Activated CD8-positive, alpha-beta T cell treated with anti-CD3 and anti-CD28 coated beads for 36 hours (primary cell): Measurements from ENCODE around the gene PKD1. TPM values are rescaled to one million over a fixed set of nuclear protein-coding genes. Genes with fewer than 3 reads are reported as not detected.

Experiments used
- ATAC-seq: fragments of 200-7000 bp; cut with Tn5 transposase; one replicate; pipeline ENCODE4 v1.10.0; 2021; ENCODE audit warnings: mild to moderate bottlenecking, moderate library complexity
- CTCF ChIA-PET: fragments of 350-600 bp; sonication (Branson Sonifier 250); formaldehyde crosslinking; loops from one replicate; lab custom pipeline; 2021; ENCODE audit warnings: antibody characterized with exemption; lab: Charles Lee
- POLR2A ChIA-PET: fragments of 350-600 bp; sonication (Branson Sonifier 250); formaldehyde crosslinking; loops from one replicate; lab custom pipeline; 2021; ENCODE audit warnings: antibody characterized with exemption; lab: Charles Lee
- DNase-seq: peaks from one replicate; pipeline ENCODE4 v3.0.0-alpha.2; 2020
- H3K27ac Mint-ChIP-seq: one replicate; pipeline ENCODE4 v1.8.0; 2021; ENCODE audit warnings: mild to moderate bottlenecking, mixed read lengths
- H3K27me3 Mint-ChIP-seq: one replicate; pipeline ENCODE4 v1.8.0; 2021; ENCODE audit warnings: mixed read lengths
- H3K36me3 Mint-ChIP-seq: one replicate; pipeline ENCODE4 v1.8.0; 2021; ENCODE audit warnings: low read depth, mixed read lengths
- H3K4me1 Mint-ChIP-seq: one replicate; pipeline ENCODE4 v1.8.0; 2021; ENCODE audit warnings: low read depth, mixed read lengths
- H3K4me3 Mint-ChIP-seq: one replicate; pipeline ENCODE4 v1.8.0; 2021; ENCODE audit warnings: mild to moderate bottlenecking, moderate library complexity, mixed read lengths
- H3K9me3 Mint-ChIP-seq: one replicate; pipeline ENCODE4 v1.8.0; 2021; ENCODE audit warnings: mixed read lengths
- intact Hi-C: fragments of 100-400 bp; cut with micrococcal nuclease; formaldehyde crosslinking; loops from one replicate; pipeline ENCODE4 v1.10.0; 2022
- total RNA-seq, 2 experiments: library from RNA; stranded (reverse); gene quantifications; one replicate each; pipeline ENCODE4 v1.2.3, GENCODE V29; 2021
- TF ChIP-seq, protein P1 (sequence below): fragments of 200-600 bp; IDR thresholded peaks from one replicate; pipeline ENCODE4 v1.8.0; 2022; ENCODE audit warnings: antibody characterized with exemption, mild to moderate bottlenecking

The PKD1 gene
- total RNA-seq, 2 experiments from 2014 or later = 74.7 to 85.1 TPM

DNA sequence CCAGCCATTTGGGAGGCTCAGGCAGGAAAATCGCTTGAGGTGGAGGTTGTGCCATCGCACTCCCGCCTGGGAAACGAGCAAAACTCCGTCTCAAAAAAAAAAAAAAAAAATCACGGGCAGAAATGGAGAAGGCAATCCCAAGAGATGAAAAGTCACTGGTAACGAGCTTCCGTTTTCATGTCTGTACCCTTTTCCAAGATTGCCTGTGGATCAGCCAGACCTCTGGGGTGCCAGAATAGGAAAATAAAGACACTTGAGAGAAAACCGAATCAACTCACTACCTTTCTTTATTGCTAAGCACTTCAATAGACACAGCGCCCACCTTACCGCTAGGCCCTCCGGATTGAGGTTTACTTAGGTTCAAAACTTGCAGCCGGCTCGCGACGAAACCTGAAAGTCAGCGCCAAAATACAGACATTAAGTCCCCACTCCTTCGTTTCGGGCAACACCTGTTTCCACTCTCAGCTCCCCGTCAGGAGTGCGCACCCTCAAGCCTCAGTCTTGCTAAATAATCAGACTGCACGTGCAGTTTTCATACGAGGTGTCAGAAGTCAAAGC lies 18.9 kb upstream of the PKD1 start:
- ChIA-PET POLR2A (interaction anchor here (0.6 to 7.3 kb wide), 63 partner anchors 9 to 748 kb away, joined by 3 to 95 read pairs (median 5); partner anchors contain the start of genes AMDHD2, BRICD5, CEMP1 and DNASE1L2), CTCF (interaction anchor here (0.7 to 3.6 kb wide), 6 partner anchors 9 to 147 kb away, joined by 3 to 25 read pairs (median 4); partner anchors contain the start of gene TSC2)
- Mint-ChIP-seq H3K4me1 (peaks cover 36% of the 10 kb centered on the region), H3K9me3 (no peaks in the 10 kb centered on the region), H3K27ac (peak overlapping the region; percentile 89), H3K36me3 (peaks cover 47% of the 10 kb centered on the region), H3K4me3 (peak overlapping the region; percentile 86), H3K27me3 (no peaks in the 10 kb centered on the region)
- DNase-seq (no peak), ATAC-seq (no peak)
- intact Hi-C loops = no loop called here
- TF ChIP-seq, protein P1, sequence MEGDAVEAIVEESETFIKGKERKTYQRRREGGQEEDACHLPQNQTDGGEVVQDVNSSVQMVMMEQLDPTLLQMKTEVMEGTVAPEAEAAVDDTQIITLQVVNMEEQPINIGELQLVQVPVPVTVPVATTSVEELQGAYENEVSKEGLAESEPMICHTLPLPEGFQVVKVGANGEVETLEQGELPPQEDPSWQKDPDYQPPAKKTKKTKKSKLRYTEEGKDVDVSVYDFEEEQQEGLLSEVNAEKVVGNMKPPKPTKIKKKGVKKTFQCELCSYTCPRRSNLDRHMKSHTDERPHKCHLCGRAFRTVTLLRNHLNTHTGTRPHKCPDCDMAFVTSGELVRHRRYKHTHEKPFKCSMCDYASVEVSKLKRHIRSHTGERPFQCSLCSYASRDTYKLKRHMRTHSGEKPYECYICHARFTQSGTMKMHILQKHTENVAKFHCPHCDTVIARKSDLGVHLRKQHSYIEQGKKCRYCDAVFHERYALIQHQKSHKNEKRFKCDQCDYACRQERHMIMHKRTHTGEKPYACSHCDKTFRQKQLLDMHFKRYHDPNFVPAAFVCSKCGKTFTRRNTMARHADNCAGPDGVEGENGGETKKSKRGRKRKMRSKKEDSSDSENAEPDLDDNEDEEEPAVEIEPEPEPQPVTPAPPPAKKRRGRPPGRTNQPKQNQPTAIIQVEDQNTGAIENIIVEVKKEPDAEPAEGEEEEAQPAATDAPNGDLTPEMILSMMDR = no peak

DNA sequence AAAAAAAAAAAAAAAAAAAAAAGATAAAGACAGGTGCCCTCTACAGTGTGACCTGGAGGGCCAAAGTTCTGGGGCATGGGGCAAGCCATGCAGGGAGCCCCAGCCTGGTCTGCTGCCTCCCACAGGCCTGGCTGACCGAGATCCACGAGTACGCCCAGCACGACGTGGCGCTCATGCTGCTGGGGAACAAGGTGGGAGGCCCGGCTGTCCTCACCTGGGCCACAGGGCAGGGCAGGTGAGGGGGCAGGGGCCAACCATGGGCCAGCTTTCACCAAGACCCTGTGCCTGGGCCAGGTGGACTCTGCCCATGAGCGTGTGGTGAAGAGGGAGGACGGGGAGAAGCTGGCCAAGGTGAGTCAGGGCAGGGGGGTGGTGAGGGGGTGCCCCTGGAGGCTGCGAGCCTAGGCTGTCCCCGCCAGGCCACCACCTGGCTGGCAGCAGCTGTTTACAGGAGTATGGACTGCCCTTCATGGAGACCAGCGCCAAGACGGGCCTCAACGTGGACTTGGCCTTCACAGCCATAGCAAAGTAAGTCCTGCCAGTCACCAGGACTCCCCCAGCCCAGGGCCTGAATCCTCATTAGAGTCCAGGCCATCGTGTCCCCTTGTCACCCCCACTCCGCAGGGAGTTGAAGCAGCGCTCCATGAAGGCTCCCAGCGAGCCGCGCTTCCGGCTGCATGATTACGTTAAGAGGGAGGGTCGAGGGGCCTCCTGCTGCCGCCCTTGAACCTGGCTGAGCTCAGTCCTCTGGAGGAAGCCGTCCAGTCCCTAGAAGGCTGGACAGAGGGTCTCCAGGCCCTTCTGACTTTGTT lies 17.2 kb upstream of the PKD1 start:
- Mint-ChIP-seq H3K27ac (peak overlapping the region; percentile 89), H3K27me3 (no peaks in the 10 kb centered on the region), H3K9me3 (no peaks in the 10 kb centered on the region), H3K4me1 (peaks cover 33% of the 10 kb centered on the region), H3K36me3 (peaks cover 47% of the 10 kb centered on the region), H3K4me3 (peak overlapping the region; percentile 86)
- DNase-seq (peak; percentile 41), ATAC-seq (no peak)
- ChIA-PET CTCF (interaction anchor here (0.7 to 4.2 kb wide), 4 partner anchors 12 to 150 kb away, joined by 3 to 25 read pairs (median 13); partner anchors contain the start of gene PGP), POLR2A (interaction anchor here (0.6 to 7.3 kb wide), 28 partner anchors 8 to 599 kb away, joined by 3 to 95 read pairs (median 6); partner anchors contain the start of genes AMDHD2, BRICD5, CEMP1 and ECI1)
- intact Hi-C loops = no loop called here
- TF ChIP-seq, protein P1 = no peak

DNA sequence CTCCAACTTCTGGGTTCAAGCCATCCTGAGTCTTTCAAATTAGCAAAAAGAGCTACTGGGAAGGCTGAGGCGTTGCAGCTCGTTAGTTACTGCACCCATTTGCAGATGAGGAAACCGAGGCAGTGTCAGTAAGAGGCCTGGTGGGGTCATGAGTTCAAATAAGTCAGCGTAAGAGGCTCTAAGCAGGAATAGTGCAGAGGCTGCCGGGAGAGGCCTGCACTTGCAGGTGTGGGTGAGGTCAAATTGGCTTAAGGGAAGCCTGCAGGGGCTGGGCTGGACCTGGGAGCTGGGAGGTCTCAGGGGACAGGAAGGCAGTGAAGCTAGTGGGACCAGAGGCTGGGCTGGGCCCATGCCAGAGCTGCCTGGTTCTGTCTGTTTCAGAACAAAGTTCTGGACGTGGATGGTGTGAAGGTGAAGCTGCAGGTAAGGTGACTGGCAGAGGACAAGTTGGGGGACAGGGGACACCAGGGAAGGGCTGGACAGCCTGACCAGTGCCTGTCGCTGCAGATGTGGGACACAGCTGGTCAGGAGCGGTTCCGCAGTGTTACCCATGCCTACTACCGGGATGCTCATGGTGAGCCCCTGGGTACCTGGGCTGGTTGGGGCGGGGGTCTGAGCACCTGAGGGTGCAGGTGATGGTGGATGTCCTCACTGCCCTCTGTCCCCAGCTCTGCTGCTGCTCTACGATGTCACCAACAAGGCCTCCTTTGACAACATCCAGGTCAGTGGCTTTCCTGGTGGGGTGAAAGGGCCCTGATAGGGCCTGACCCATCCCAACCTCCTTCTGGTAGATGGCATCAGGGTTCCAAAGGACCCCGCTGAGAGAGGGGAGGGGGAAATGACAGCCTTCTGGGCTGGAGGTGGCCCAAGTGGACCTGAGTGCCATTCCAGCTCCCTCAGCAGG lies 15.7 kb upstream of the PKD1 start:
- peaks cover 21% of the 10 kb centered on the region for H3K4me1 Mint-ChIP-seq

DNA sequence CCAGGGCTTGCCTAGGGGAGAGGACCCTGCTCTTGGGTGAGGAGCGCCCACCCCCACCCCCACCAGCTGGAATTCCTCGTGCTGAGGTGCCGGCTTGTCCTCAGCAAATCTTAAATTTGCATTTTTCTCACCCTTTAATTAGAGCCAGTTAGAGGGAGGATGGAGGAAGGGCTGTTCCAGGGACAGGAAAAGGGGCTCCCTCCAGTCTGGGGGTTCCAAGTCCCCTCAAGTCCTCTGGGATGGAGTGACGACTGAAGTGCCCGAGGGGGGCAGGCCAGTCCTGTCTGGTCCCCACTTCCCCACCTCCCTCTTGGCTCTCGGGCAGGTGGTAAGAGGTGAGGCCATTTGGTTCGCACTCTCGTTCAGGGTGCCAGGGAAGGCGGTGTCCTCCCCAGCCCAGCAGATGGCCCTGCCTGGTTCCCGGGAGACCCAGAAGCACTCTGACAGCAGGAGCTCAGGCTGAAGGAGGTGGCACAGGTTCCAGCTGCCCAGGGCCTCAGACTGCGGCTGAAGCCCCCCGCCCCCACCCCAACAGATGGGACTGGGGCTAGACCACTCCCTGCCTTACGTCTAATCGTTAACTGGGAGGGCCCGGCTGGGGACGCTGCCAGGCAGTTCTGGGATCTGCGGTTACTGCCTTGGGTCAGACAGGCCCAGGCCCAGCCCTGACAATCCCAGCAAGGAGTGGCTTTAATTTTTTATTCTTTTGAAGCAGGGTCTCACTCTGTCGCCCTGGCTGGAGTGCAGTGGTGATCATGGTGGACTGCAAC lies 14.9 kb upstream of the PKD1 start:
- Mint-ChIP-seq H3K4me3 (peak overlapping the region; percentile 86), H3K9me3 (no peaks in the 10 kb centered on the region), H3K36me3 (peaks cover 42% of the 10 kb centered on the region), H3K4me1 (peaks cover 19% of the 10 kb centered on the region), H3K27ac (no peak overlapping the region), H3K27me3 (no peaks in the 10 kb centered on the region)
- ChIA-PET CTCF (interaction anchor here (1.0 to 4.2 kb wide), 4 partner anchors 10 to 147 kb away, joined by 3 to 23 read pairs (median 5); no protein-coding TSS in a partner anchor), POLR2A (interaction anchor here (0.6 to 6.4 kb wide), 14 partner anchors 10 to 186 kb away, joined by 3 to 80 read pairs (median 3); partner anchors contain the start of genes GFER, RNF151, RPS2 and SYNGR3)
- TF ChIP-seq, protein P1 = no peak
- intact Hi-C loops = no loop called here
- ATAC-seq (no peak), DNase-seq (peak; percentile 21)

More for the DNA sequence above, 15.7 kb upstream of the PKD1 start:
- no peaks in the 10 kb centered on the region for H3K27me3 Mint-ChIP-seq
- intact Hi-C loops = no loop called here
- ChIA-PET POLR2A (interaction anchor here (0.7 to 7.3 kb wide), 19 partner anchors 7 to 187 kb away, joined by 3 to 95 read pairs (median 3); partner anchors contain the start of genes BRICD5, GFER, MLST8 and NHERF2), CTCF (interaction anchor here (1.0 to 4.2 kb wide), 4 partner anchors 11 to 148 kb away, joined by 3 to 23 read pairs (median 5); no protein-coding TSS in a partner anchor)
- no peak for ATAC-seq
- H3K36me3 Mint-ChIP-seq = peaks cover 47% of the 10 kb centered on the region
- peak overlapping the region; percentile 68 for H3K27ac Mint-ChIP-seq
- TF ChIP-seq, protein P1 = no peak
- peak overlapping the region; percentile 86 for H3K4me3 Mint-ChIP-seq
- DNase-seq = no peak
- H3K9me3 Mint-ChIP-seq = no peaks in the 10 kb centered on the region
